Heart right ventricle (tissue), 16 donors: ENCODE results near the gene CRYGB. TPM values are rescaled to one million over a fixed set of nuclear protein-coding genes. Genes with fewer than 3 reads are reported as not detected.

ENCODE experiments used
- ATAC-seq, 8 donors: fragments of 200-7000 bp; cut with Tn5 transposase; one replicate each; pipeline ENCODE4 v1.9.1; 2020; ENCODE audit warnings: mild to moderate bottlenecking in 8 of 8, moderate library complexity in 8 of 8, moderate number of reproducible peaks in 1 of 8
- DNase-seq, 2 donors: peaks; one replicate each; pipeline ENCODE4 v3.0.0-alpha.2; 2020
- H3K27ac ChIP-seq, 10 donors: fragments of 200-600 bp; sonication (generic) in 2 of 10; one replicate each; pipeline versions ENCODE4 v1.5.0 to v1.8.0; 2020 to 2022; ENCODE audit warnings: mild to moderate bottlenecking in 3 of 10
- H3K27me3 ChIP-seq, 7 donors: fragments of 200-600 bp; one replicate each; pipeline ENCODE4 v1.8.0; 2021 to 2022; ENCODE audit warnings: mild to moderate bottlenecking in 2 of 7
- H3K36me3 ChIP-seq, 9 donors: fragments of 200-600 bp; sonication (generic) in 1 of 9; one replicate each; pipeline versions ENCODE4 v1.5.0 to v1.8.0; 2020 to 2022; ENCODE audit warnings: mild to moderate bottlenecking in 2 of 9
- H3K4me1 ChIP-seq, 9 donors: fragments of 200-600 bp; sonication (generic) in 1 of 9; one replicate each; pipeline versions ENCODE4 v1.5.0 to v1.8.0; 2020 to 2022; ENCODE audit warnings: mild to moderate bottlenecking in 4 of 9
- H3K4me3 ChIP-seq, 10 donors: fragments of 200-600 bp; sonication (generic) in 2 of 10; one replicate each; pipeline versions ENCODE4 v1.5.0 to v1.8.0; 2020 to 2022; ENCODE audit warnings: mild to moderate bottlenecking in 7 of 10, moderate library complexity in 2 of 10
- H3K9me3 ChIP-seq, 11 donors: fragments of 200-600 bp in 10 of 11; sonication (generic) in 2 of 11; one replicate each; pipeline versions ENCODE4 v1.5.0 to v1.8.0; 2013 to 2022; ENCODE audit warnings: mild to moderate bottlenecking in 2 of 11, control low read depth in 1 of 11, moderate library complexity in 1 of 11
- CTCF ChIP-seq, 9 donors: fragments of 200-600 bp; sonication (generic) in 2 of 9; IDR thresholded peaks; one replicate each; pipeline versions ENCODE4 v1.5.0 to v1.8.0; 2021 to 2022; ENCODE audit warnings: antibody characterized with exemption in 9 of 9, mild to moderate bottlenecking in 5 of 9, moderate library complexity in 1 of 9
- WGBS, 2 donors: extraction: QIAGEN DNeasy Blood & Tissue Kit; methylation state at CpG; one replicate each; pipeline ENCODE4 v1.1.7; 2013; ENCODE audit warnings: inconsistent platforms in 1 of 2; 5-methylcytosine and 5-hydroxymethylcytosine counted together
- intact Hi-C, 10 donors: fragments of 100-400 bp; cut with DNase I; formaldehyde crosslinking; loops; one replicate each; pipeline versions ENCODE4 v1.11.1 to v1.14.2; 2022
- polyA plus RNA-seq, 2 donors: library from polyadenylated mRNA; stranded (reverse); fragments of 200-250 nt; gene quantifications; one replicate each; pipeline ENCODE4 v1.2.3, GENCODE V29; 2013
- total RNA-seq, 10 donors: library from RNA; stranded (reverse); fragmentation: NEBNext Ultra II Directional in 3 of 10; extraction: Animal tissue kit (Norgen Biotek cat#: 25700) in 3 of 10; gene quantifications; one replicate each; pipeline versions ENCODE4 v1.2.1 to v1.2.4, GENCODE V29; 2021 to 2023
- donor health status: Arrhythmogenic right ventricular cardiomyopathy.
- donor health status: ischemic (EF 13 %, LVEDD 7.1; RV severe dilation, severe dysfunction).
- donor health status: healthy with polysubstance abuse.
- donor health status: DM: no; HTN: yes; CAD: no.
- donor health status: DM: no; HTN: no; CAD: no.
- donor health status: ischemic (EF 25% LVEDD 6.9; RV normal size, moderate dysfunction).
- donor health status: ischemic (EF 25% LVEDD 5.7; RV mildly dilated, moderate dysfunction).
- donor health status: healthy.
- donor health status: DM: yes; HTN: yes; CAD: no.
- donor health status: Ischemic cardiomyopathy.
- donor health status: ischemic (EF 35%, LVEDD 5.7; RV mildly dilated, moderate dysfunction).
- donor health status: nonischemic (EF 11% LVEDD 7.7; RV severe dilation, severe dysfunction).
- donor health status: DM: yes; HTN: yes; CAD: no.
- donor health status: PGD.
- donor health status: ischemic (EF 29% LVEDD 5.4; RV normal size, mild dysfunction).
- donor health status: nonischemic (EF 23%, LVEDD 6.1; RV moderate dilation, normal function).

The CRYGB gene
- total and polyA plus RNA-seq, 12 donors, result not detected

- Histone ChIP-seq H3K36me3 (no peaks in the 10 kb centered on the region), H3K4me1 (no peaks in the 10 kb centered on the region), H3K27me3 (peaks cover 0 to 3% (median 0%) of the 10 kb centered on the region in 7 donors), H3K27ac (no peak overlapping the region), H3K9me3 (peaks cover 0 to 9% (median 0%) of the 10 kb centered on the region in 11 donors), H3K4me3 (no peak overlapping the region)
- no peak for TF ChIP-seq CTCF (IDR thresholded peaks at IDR 0.05)
- intact Hi-C loops, result no loop called here
- DNase-seq (no peak), ATAC-seq (no peak)
- 92 to 95% methylated on average over 2 of the region's 2 CpGs for WGBS, 2 donors
Observed at GRCh38 chr2:208136716-208137094, 9.3 kb downstream of the CRYGB start.

GRCh38 chr2:208135794-208136715 lies 9.9 kb downstream of the CRYGB start:
- intact Hi-C loops, result no loop called here
- peaks cover 0 to 9% (median 0%) of the 10 kb centered on the region in 11 donors for H3K9me3 ChIP-seq
- ATAC-seq (no peak), DNase-seq (no peak)
- no peaks in the 10 kb centered on the region for H3K4me1 ChIP-seq
- no peak overlapping the region for H3K4me3 ChIP-seq
- no peak overlapping the region for H3K27ac ChIP-seq
- no peaks in the 10 kb centered on the region for H3K36me3 ChIP-seq
- WGBS, 2 donors, result 81 to 88% methylated on average over 11 of the region's 11 CpGs
- peaks cover 0 to 3% (median 0%) of the 10 kb centered on the region in 7 donors for H3K27me3 ChIP-seq
- TF ChIP-seq CTCF (IDR thresholded peaks at IDR 0.05), result no peak

- Histone ChIP-seq H3K4me3 (no peak overlapping the region), H3K4me1 (no peaks in the 10 kb centered on the region), H3K27ac (no peak overlapping the region), H3K9me3 (peaks cover 0 to 9% (median 0%) of the 10 kb centered on the region in 11 donors), H3K36me3 (no peaks in the 10 kb centered on the region), H3K27me3 (peaks cover 0 to 3% (median 0%) of the 10 kb centered on the region in 7 donors)
- ATAC-seq, result no peak
- 48 to 50% methylated on average over 8 of the region's 8 CpGs for WGBS, 2 donors
- no peak for TF ChIP-seq CTCF (IDR thresholded peaks at IDR 0.05)
- DNase-seq, result no peak
- intact Hi-C loops, result no loop called here
Observed at GRCh38 chr2:208134928-208135586, 10.9 kb downstream of the CRYGB start.

- ATAC-seq (no peak), DNase-seq (no peak)
- H3K36me3 ChIP-seq, result no peaks in the 10 kb centered on the region
- intact Hi-C loops, result no loop called here
- 79 to 80% methylated on average over 6 of the region's 6 CpGs for WGBS, 2 donors
- peaks cover 0 to 20% (median 5%) of the 10 kb centered on the region in 7 donors for H3K27me3 ChIP-seq
- no peak overlapping the region for H3K4me3 ChIP-seq
- no peak overlapping the region for H3K27ac ChIP-seq
- no peaks in the 10 kb centered on the region for H3K4me1 ChIP-seq
- H3K9me3 ChIP-seq, result no peaks in the 10 kb centered on the region
- TF ChIP-seq CTCF (IDR thresholded peaks at IDR 0.05), result no peak
Observed at GRCh38 chr2:208130712-208131110, 15.2 kb downstream of the CRYGB start.
